Mucosa of rectum (tissue), 2 donors: ENCODE measurements around the gene DENND2A.
"Not testable (repeated sequence)": the region's sequence is repeated elsewhere in the genome, so short reads cannot be mapped to it uniquely, and the experiment has no call there.

Source experiments
- H3K27ac ChIP-seq, 2 donors: one replicate each; pipeline ENCODE4 v1.7.0; 2013; ENCODE audit warnings: inconsistent platforms in 2 of 2, low read depth in 2 of 2, low read length in 2 of 2
- H3K27me3 ChIP-seq, 2 donors: one replicate each; pipeline ENCODE4 v1.7.0; 2013; ENCODE audit warnings: low read length in 2 of 2; ENCODE audit not compliant: control insufficient read depth in 2 of 2, insufficient read depth in 2 of 2
- H3K36me3 ChIP-seq, 2 donors: one replicate each; pipeline ENCODE4 v1.7.0; 2013; ENCODE audit warnings: low read length in 2 of 2; ENCODE audit not compliant: control insufficient read depth in 2 of 2, insufficient read depth in 2 of 2
- H3K4me1 ChIP-seq, 2 donors: one replicate each; pipeline ENCODE4 v1.7.0; 2013; ENCODE audit warnings: low read length in 2 of 2, mild to moderate bottlenecking in 1 of 2; ENCODE audit not compliant: control insufficient read depth in 2 of 2, insufficient read depth in 2 of 2
- H3K4me3 ChIP-seq, 2 donors: one replicate each; pipeline ENCODE4 v1.7.0; 2013; ENCODE audit warnings: low read length in 2 of 2
- H3K9ac ChIP-seq, 2 donors: one replicate each; pipeline ENCODE4 v1.7.0; 2013; ENCODE audit warnings: low read length in 2 of 2, low read depth in 1 of 2, mild to moderate bottlenecking in 1 of 2
- H3K9me3 ChIP-seq, 2 donors: one replicate each; pipeline ENCODE4 v1.7.0; 2013; ENCODE audit warnings: low read length in 2 of 2; ENCODE audit not compliant: control insufficient read depth in 2 of 2
- donor health status: healthy.
- donor health status: Normal muscosa, but diverticular disease.

DENND2A gene

GRCh38 chr7:140517546-140518369 lies 122.9 kb downstream of the DENND2A start:
- H3K36me3 ChIP-seq, result no peaks in the 10 kb centered on the region
- peak overlapping the region; percentile 65 to 74 for H3K4me3 ChIP-seq
- peak overlapping the region; percentile 69 to 76 for H3K9ac ChIP-seq
- no peaks in the 10 kb centered on the region for H3K9me3 ChIP-seq
- H3K27ac ChIP-seq, result peak overlapping the region; percentile 94 to 96
- peaks cover 13 to 22% of the 10 kb centered on the region in 2 donors for H3K4me1 ChIP-seq
- peaks cover 0 to 3% of the 10 kb centered on the region in 2 donors for H3K27me3 ChIP-seq

DNA sequence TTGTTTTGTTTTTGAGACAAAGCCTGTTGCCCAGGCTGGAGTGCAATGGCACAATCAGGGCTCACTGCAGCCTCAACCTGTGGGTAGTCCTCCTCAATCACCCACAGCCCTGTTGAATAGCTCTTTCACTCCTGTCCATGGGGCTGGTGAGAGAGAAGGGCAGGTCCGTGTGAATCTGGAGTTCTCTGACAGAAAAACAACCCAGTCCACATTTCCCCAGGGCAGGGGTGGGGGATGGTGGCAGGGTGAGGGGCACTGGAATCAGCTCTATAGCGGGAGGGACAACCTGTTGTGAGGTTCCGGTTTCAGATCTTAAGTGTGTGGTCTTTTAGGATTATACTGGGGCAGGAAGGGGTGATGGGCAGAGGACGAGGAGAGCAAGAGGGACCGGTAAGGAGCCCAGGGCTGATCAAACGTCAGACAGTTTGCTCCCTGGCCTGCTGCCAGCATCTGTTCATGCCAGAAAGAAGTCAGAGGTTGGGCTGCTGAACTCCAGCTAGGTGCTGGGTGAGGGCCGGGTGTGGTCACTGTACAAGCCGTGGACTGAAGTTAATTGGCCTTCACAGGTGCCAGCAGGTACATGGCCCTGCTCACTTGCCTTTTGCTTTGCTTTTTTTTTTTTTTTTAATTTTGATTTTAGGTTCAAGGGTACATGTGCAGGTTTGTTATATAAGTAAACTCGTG lies 128.2 kb downstream of the DENND2A start:
- Histone ChIP-seq H3K27ac (peak overlapping the region; percentile 92), H3K9ac (peak overlapping the region; percentile 58 to 61), H3K4me1 (peaks cover 19 to 24% of the 10 kb centered on the region in 2 donors), H3K4me3 (peak overlapping the region in 1 of 2 donors; percentile 20), H3K9me3 (no peaks in the 10 kb centered on the region), H3K36me3 (no peaks in the 10 kb centered on the region), H3K27me3 (peaks cover 0 to 3% of the 10 kb centered on the region in 2 donors)

DNA sequence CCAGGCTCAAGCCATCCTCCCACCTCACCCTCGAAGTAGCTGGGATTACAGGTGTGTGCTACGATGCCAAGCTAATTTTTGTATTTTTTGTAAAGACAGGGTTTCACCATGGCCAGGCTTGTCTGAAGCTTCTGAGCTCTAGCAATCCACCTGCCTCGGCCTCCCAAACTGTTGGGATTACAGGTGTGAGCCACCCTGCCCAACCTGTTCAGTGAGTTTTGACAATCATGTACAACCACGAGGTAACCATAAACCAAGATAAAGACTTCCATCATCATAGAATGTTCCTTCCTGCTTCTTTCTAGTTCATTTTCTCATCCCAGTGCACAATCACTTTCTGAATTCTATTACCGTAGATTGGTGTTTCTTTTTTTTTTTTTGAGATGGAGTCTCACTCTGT lies 130.8 kb downstream of the DENND2A start:
- peaks cover 0 to 3% of the 10 kb centered on the region in 2 donors for H3K27me3 ChIP-seq
- no peaks in the 10 kb centered on the region for H3K9me3 ChIP-seq
- peaks cover 26 to 34% of the 10 kb centered on the region in 2 donors for H3K4me1 ChIP-seq
- no peak overlapping the region for H3K9ac ChIP-seq
- no peak overlapping the region for H3K4me3 ChIP-seq
- peak overlapping the region; percentile 78 to 81 for H3K27ac ChIP-seq
- no peaks in the 10 kb centered on the region for H3K36me3 ChIP-seq

DNA sequence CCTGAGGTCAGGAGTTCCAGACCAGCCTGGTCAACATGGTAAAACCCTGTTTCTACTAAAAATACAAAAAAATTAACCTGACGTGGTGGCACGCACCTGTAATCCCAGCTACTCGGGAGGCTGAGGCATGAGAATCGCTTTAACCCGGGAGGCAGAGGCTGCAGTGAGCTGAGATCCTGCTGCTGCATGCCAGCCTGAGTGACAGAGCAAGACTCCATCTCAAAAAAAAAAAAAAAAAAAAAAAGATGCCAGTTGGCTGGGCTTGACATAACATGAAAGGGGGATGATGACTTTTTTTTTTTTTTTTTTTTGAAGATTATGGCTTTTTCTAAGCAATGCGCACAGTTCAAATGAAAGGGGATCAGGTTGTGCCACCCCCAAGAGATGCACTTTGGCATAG lies 133.1 kb downstream of the DENND2A start:
- H3K27me3 ChIP-seq, H3K36me3 ChIP-seq, H3K9me3 ChIP-seq, H3K4me3 ChIP-seq: not testable (repeated sequence)
- Histone ChIP-seq H3K9ac (peak overlapping the region in 1 of 2 donors; percentile 26), H3K4me1 (peaks cover 26 to 33% of the 10 kb centered on the region in 2 donors), H3K27ac (peak overlapping the region; percentile 40 to 65)

DNA sequence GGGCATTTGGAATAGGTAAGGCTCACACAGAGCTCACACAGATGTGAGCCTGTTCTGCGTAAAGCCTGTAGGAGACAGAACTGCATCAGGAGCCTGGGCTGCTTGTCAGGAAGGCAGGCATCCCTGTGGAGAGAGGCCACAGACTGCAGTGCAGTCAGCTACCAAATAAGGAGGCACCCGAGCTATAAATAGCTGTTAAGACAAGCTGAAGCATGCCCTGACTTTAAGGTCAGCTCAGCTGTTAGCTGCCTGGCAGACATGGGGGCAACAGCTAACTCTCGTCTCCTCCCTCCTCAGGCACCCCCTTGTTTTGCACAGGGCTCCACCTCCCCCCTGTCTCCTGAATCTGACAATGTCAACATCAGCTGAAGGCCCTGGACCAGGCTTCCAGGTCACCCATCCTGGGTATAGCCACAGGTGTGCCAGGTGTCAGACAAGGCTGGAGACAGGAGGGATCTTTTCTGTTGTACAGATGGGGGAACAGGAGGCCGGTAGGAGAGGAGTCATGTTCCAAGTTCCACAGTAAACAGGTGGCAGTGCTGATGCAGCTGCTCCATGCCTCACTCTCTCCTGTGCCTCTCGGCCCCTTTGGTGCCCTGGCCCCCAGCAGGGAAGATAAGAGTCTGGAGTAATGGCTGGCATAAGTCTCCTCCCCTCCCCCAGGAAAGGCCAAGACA lies 133.7 kb downstream of the DENND2A start:
- Histone ChIP-seq H3K36me3 (no peaks in the 10 kb centered on the region), H3K4me1 (peaks cover 20 to 27% of the 10 kb centered on the region in 2 donors), H3K27me3 (no peaks in the 10 kb centered on the region), H3K27ac (peak overlapping the region in 1 of 2 donors; percentile 11), H3K9me3 (no peaks in the 10 kb centered on the region), H3K9ac (no peak overlapping the region), H3K4me3 (no peak overlapping the region)

- Histone ChIP-seq H3K4me3 (no peak overlapping the region), H3K27me3 (no peaks in the 10 kb centered on the region), H3K9ac (no peak overlapping the region), H3K36me3 (no peaks in the 10 kb centered on the region), H3K4me1 (peaks cover 7 to 13% of the 10 kb centered on the region in 2 donors), H3K27ac (peak overlapping the region in 1 of 2 donors; percentile 38), H3K9me3 (no peaks in the 10 kb centered on the region)
These were observed 138.6 kb downstream of the DENND2A start for GRCh38 chr7:140501966-140502365.

DNA sequence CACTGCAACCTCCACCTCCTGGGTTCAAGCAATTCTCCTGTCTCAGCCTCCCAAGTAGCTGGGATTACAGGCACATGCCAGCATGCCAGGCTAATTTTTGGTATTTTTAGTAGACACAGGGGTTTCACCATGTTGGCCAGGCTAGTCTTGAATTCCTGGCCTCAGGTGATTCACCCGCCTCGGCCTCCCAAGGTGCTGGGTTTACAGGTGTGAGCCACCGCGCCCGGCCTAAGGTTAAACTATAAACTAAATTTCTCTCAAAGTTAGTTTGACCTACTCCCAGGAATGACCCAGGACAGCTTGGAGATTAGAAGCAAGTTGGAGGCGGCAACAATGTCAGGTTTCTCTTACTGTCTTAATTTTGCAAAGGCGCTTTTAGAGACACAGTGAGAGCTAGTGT lies 142.8 kb downstream of the DENND2A start:
- peak overlapping the region in 1 of 2 donors; percentile 56 for H3K27ac ChIP-seq
- H3K4me3 ChIP-seq, result peak overlapping the region in 1 of 2 donors; percentile 23
- H3K9me3 ChIP-seq, H3K36me3 ChIP-seq, H3K4me1 ChIP-seq, H3K27me3 ChIP-seq, H3K9ac ChIP-seq: not testable (repeated sequence)

- Histone ChIP-seq H3K36me3 (no peaks in the 10 kb centered on the region), H3K4me1 (peaks cover 2 to 8% of the 10 kb centered on the region in 2 donors), H3K4me3 (no peak overlapping the region), H3K27ac (no peak overlapping the region), H3K9me3 (no peaks in the 10 kb centered on the region), H3K27me3 (no peaks in the 10 kb centered on the region), H3K9ac (no peak overlapping the region)
These were observed 143.3 kb downstream of the DENND2A start for GRCh38 chr7:140497241-140497769.

DNA sequence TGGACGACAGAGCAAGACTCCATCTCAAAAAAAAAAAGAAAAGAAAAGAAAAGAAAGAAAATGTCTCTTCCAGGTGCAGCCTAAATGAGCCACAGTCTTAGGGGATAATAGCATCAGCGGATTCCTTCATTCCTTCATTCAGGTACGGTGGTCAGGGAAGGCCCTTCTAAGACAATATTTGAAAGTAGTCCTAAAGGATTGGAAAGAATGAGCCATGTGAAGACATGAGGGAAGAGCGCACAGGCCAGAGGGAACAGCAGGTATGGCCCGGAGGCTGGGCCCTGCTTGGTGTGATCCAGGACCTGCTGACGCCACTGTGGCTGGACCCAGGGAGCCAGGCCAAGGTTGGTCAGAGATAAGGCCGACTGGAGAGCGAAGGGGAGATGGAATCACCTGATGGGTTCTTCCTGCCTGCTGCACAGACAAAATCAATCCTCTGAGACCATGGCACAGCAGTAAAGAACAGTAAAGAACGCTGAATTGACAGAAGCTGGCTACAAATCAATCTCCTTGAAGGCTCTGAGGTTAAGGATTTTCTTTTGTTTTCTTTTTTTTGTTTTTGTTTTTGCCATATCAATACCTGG lies 145.0 kb downstream of the DENND2A start:
- H3K9ac ChIP-seq, result no peak overlapping the region
- H3K4me3 ChIP-seq, result no peak overlapping the region
- peaks cover 2 to 8% of the 10 kb centered on the region in 2 donors for H3K4me1 ChIP-seq
- H3K36me3 ChIP-seq, result no peaks in the 10 kb centered on the region
- no peaks in the 10 kb centered on the region for H3K27me3 ChIP-seq
- H3K27ac ChIP-seq, result no peak overlapping the region
- H3K9me3 ChIP-seq, result no peaks in the 10 kb centered on the region
